Adrenal gland (tissue), 12 donors: ENCODE data around the gene SDHAF1. TPM values are rescaled to one million over a fixed set of nuclear protein-coding genes. Genes with fewer than 3 reads are reported as not detected.

Experiments used
- DNase-seq, 7 donors: peaks; one replicate each; pipeline ENCODE4 v3.0.0-alpha.2; 2019 to 2020
- H3K27ac ChIP-seq, 5 donors: fragments of 200-600 bp; sonication (generic) in 4 of 5; 1 replicate in 3 of 5; 2 replicates in 2 of 5; pipeline versions ENCODE4 v1.5.1 to v1.8.0; 2016 to 2020; ENCODE audit warnings: mild to moderate bottlenecking in 1 of 5
- H3K27me3 ChIP-seq: fragments of 200-600 bp; 2 replicates; pipeline ENCODE4 v1.8.0; 2021
- H3K36me3 ChIP-seq, 2 donors: fragments of 200-600 bp; replicated peaks in 1 of 2; 1 replicate in 1 of 2; 2 replicates in 1 of 2; pipeline versions ENCODE4 v1.5.1 to v1.8.0; 2018 to 2022
- H3K4me1 ChIP-seq, 2 donors: fragments of 200-600 bp; replicated peaks in 1 of 2; 1 replicate in 1 of 2; 2 replicates in 1 of 2; pipeline versions ENCODE4 v1.5.1 to v1.8.0; 2018 to 2021
- H3K4me3 ChIP-seq, 4 donors: fragments of 200-600 bp; sonication (generic) in 3 of 4; one replicate each; pipeline ENCODE4 v1.5.1; 2016 to 2018
- H3K9me3 ChIP-seq, 3 donors: fragments of 200-600 bp; sonication (generic) in 1 of 3; replicated peaks in 1 of 3; 1 replicate in 2 of 3; 2 replicates in 1 of 3; pipeline versions ENCODE4 v1.5.1 to v1.8.0; 2016 to 2021
- CTCF ChIP-seq, 6 experiments: fragments of 450-650 bp in 4 of 6; fragments of 200-600 bp in 2 of 6; sonication (generic) in 1 of 6; IDR thresholded peaks; 1 replicate in 5 of 6; 2 replicates in 1 of 6; pipeline versions ENCODE4 v1.5.1 to v1.8.0; 2016 to 2021; ENCODE audit warnings: antibody characterized with exemption in 6 of 6, mild to moderate bottlenecking in 2 of 6, moderate library complexity in 1 of 6
- POLR2A ChIP-seq, 2 donors: fragments of 450-650 bp; IDR thresholded peaks; one replicate each; pipeline ENCODE4 v1.6.1; 2017; ENCODE audit warnings: antibody characterized with exemption in 2 of 2, mild to moderate bottlenecking in 2 of 2, moderate library complexity in 1 of 2
- WGBS, 4 donors: extraction: QIAGEN DNeasy Blood & Tissue Kit in 2 of 4; methylation state at CpG; one replicate each; pipeline versions ENCODE4 v1.1.5 to v1.1.7; 2013 to 2017; 5-methylcytosine and 5-hydroxymethylcytosine counted together
- intact Hi-C, 2 donors: fragments of 100-400 bp; cut with DNase I; formaldehyde crosslinking; loops; one replicate each; pipeline versions ENCODE4 v1.14.1 to v1.15.0; 2022 to 2023
- polyA plus RNA-seq, 3 donors: library from polyadenylated mRNA; stranded (reverse); fragments of 200-250 nt in 2 of 3; fragments of 350-450 nt in 1 of 3; fragmentation: Illumina TruSeq in 1 of 3; extraction: RNeasy Lipid Tissue Mini Kit (QIAGEN cat#74804) in 1 of 3; gene quantifications; one replicate each; pipeline ENCODE4 v1.2.3, GENCODE V29; 2013 to 2014
- total RNA-seq, 9 donors: library from RNA; depleted of rRNA in 4 of 9; stranded (reverse); fragments of >200 nt in 4 of 9; fragments of 120-200 nt in 1 of 9; fragmentation: NEBNext Ultra II Directional in 1 of 9; extraction: Animal tissue kit (Norgen Biotek cat#: 25700) in 1 of 9; gene quantifications; one replicate each; pipeline versions ENCODE4 v1.1.0 to v1.2.4, GENCODE V29; 2013 to 2023
- donor health status: healthy with polysubstance abuse.
- donor health status: Bipolar disorder and iron deficiency.
- donor health status: DM: yes; HTN: yes; CAD: no.
- donor health status: DM: no; HTN: no; CAD: no.
- donor health status: DM: no; HTN: no; CAD: no.
- donor health status: DM: yes; HTN: yes; CAD: no.

SDHAF1 gene
- total and polyA plus RNA-seq, 12 donors: 13.7 to 68.9 (median 23.3) TPM

GRCh38 chr19:35993923-35994598 is 927 bp upstream of the SDHAF1 start:
- TF ChIP-seq CTCF (IDR thresholded peaks at IDR 0.05) (no peak), POLR2A (IDR thresholded peaks at IDR 0.05) (no peak)
- DNase-seq: peak in 3 of 7 donors; percentile 13 to 62 (median 29)
- 26 to 41% (median 32%) methylated on average over 20 to 49 of the region's 49 CpGs for WGBS, 4 donors
- intact Hi-C loops: no loop called here
- Histone ChIP-seq H3K4me1 (peaks cover 20 to 24% of the 10 kb centered on the region in 2 donors), H3K27ac (no peak overlapping the region), H3K9me3 (no peaks in the 10 kb centered on the region), H3K27me3 (no peaks in the 10 kb centered on the region), H3K4me3 (peak overlapping the region in 1 of 4 donors; percentile 89), H3K36me3 (peaks cover 0 to 5% of the 10 kb centered on the region in 2 donors)

- Histone ChIP-seq H3K27ac (peak overlapping the region in 1 of 5 donors; percentile 90), H3K4me3 (no peak overlapping the region), H3K9me3 (no peaks in the 10 kb centered on the region), H3K27me3 (no peaks in the 10 kb centered on the region), H3K4me1 (peaks cover 24 to 34% of the 10 kb centered on the region in 2 donors), H3K36me3 (peaks cover 0 to 12% of the 10 kb centered on the region in 2 donors)
- DNase-seq: no peak
- 91 to 97% (median 95%) methylated on average over 8 of the region's 8 CpGs for WGBS, 4 donors
- intact Hi-C loops: no loop called here
- no peak for TF ChIP-seq POLR2A (IDR thresholded peaks at IDR 0.05)
- TF ChIP-seq CTCF (IDR thresholded peaks at IDR 0.05): no peak
Observed at GRCh38 chr19:35996777-35997176, 1.8 kb downstream of the SDHAF1 start.

DNA sequence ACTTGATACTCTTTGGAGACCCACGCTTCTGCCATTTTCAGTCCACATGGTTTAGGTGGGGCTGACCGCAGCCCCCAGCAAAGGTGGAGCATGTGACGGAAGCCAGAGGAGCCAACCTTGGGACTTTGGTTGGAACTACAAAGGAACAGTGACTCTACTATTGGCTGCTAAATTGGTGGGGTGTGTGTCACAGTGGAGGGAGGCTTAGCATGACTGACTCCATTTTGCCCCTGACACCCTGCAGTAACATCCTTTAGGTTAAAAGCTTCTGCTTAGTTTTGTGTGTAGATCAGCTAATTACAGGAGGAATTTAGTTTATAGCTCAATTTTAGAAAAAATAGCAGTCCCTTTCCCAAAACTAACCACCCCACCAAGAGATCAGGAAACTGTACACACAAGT is 6.6 kb downstream of the SDHAF1 start:
- Histone ChIP-seq H3K36me3 (peaks cover 0 to 12% of the 10 kb centered on the region in 2 donors), H3K9me3 (no peaks in the 10 kb centered on the region), H3K27ac (no peak overlapping the region)

GRCh38 chr19:36003284-36003683 is 8.3 kb downstream of the SDHAF1 start:
- Histone ChIP-seq H3K27ac (no peak overlapping the region), H3K27me3 (no peaks in the 10 kb centered on the region), H3K4me1 (peaks cover 4 to 13% of the 10 kb centered on the region in 2 donors), H3K9me3 (no peaks in the 10 kb centered on the region), H3K4me3 (no peak overlapping the region), H3K36me3 (peaks cover 0 to 8% of the 10 kb centered on the region in 2 donors)
- no peak for DNase-seq
- TF ChIP-seq CTCF (IDR thresholded peaks at IDR 0.05) (no peak), POLR2A (IDR thresholded peaks at IDR 0.05) (no peak)
- intact Hi-C loops: no loop called here
- WGBS, 4 donors: 86 to 95% (median 93%) methylated on average over 4 of the region's 4 CpGs

More for the DNA sequence above, 6.6 kb downstream of the SDHAF1 start:
- intact Hi-C loops: no loop called here
- TF ChIP-seq CTCF (IDR thresholded peaks at IDR 0.05) (no peak), POLR2A (IDR thresholded peaks at IDR 0.05) (no peak)
- WGBS, 4 donors: 95 to 100% (median 99%) methylated on average over 2 to 3 of the region's 3 CpGs
- H3K4me1 ChIP-seq: peaks cover 4 to 15% of the 10 kb centered on the region in 2 donors
- DNase-seq: no peak
- H3K27me3 ChIP-seq: no peaks in the 10 kb centered on the region
- H3K4me3 ChIP-seq: no peak overlapping the region
